B cell (primary cell): Measurements from ENCODE around the gene LGI4. TPM values are rescaled to one million over a fixed set of nuclear protein-coding genes. Genes with fewer than 3 reads are reported as not detected.
A peak's percentile ranks its signal among the peaks of the same experiment; 100 is the strongest.

Experiments
- ATAC-seq: fragments of 200-7000 bp; cut with Tn5 transposase; one replicate; pipeline ENCODE4 v1.10.0; 2021; ENCODE audit warnings: low read depth, mild to moderate bottlenecking, moderate number of reproducible peaks, moderate library complexity
- CTCF ChIA-PET: fragments of 350-600 bp; sonication (Branson Sonifier 250); formaldehyde crosslinking; loops from one replicate; lab custom pipeline; 2021; ENCODE audit warnings: antibody characterized with exemption, inconsistent platforms; lab: Charles Lee
- POLR2A ChIA-PET: fragments of 350-600 bp; sonication (Branson Sonifier 250); formaldehyde crosslinking; loops from one replicate; lab custom pipeline; 2021; ENCODE audit warnings: antibody characterized with exemption; lab: Charles Lee
- DNase-seq: peaks from one replicate; pipeline ENCODE4 v3.0.0; 2013
- H2AFZ ChIP-seq: 2 replicates; pipeline ENCODE4 v1.6.1; 2012; ENCODE audit warnings: mild to moderate bottlenecking, low read depth, low read length; ENCODE audit not compliant: insufficient read depth, poor library complexity, severe bottlenecking
- H3K27ac ChIP-seq, 2 donors: 1 replicate in 1 of 2; 2 replicates in 1 of 2; pipeline ENCODE4 v1.5.1; 2012 to 2013; ENCODE audit warnings: low read length in 2 of 2, mild to moderate bottlenecking in 2 of 2, moderate library complexity in 1 of 2
- H3K27me3 ChIP-seq, 4 experiments: fragments of 200-600 bp in 1 of 4; sonication (generic) in 1 of 4; replicated peaks in 1 of 4; 1 replicate in 2 of 4; 2 replicates in 2 of 4; pipeline versions ENCODE4 v1.6.1 to v1.7.0; 2013 to 2016; ENCODE audit warnings: low read length in 3 of 4, mild to moderate bottlenecking in 2 of 4, mixed read lengths in 1 of 4, moderate library complexity in 1 of 4; ENCODE audit not compliant: insufficient read depth in 4 of 4, control insufficient read depth in 3 of 4; ENCODE audit errors: control extremely low read depth in 1 of 4
- H3K36me3 ChIP-seq, 2 experiments: replicated peaks in 1 of 2; 1 replicate in 1 of 2; 2 replicates in 1 of 2; pipeline versions ENCODE4 v1.6.1 to v1.7.1; 2013; ENCODE audit warnings: low read length in 1 of 2; ENCODE audit not compliant: insufficient read depth in 2 of 2, control insufficient read depth in 1 of 2; ENCODE audit errors: control extremely low read depth in 1 of 2, extremely low read depth in 1 of 2
- H3K4me1 ChIP-seq, 2 donors: fragments of 200-600 bp in 1 of 2; sonication (generic) in 1 of 2; 1 replicate in 1 of 2; 2 replicates in 1 of 2; pipeline versions ENCODE4 v1.5.1 to v1.6.1; 2013 to 2017; ENCODE audit warnings: low read length in 2 of 2; ENCODE audit not compliant: control insufficient read depth in 2 of 2, insufficient read depth in 2 of 2
- H3K4me2 ChIP-seq: replicated peaks from 2 replicates; pipeline ENCODE3; 2012; ENCODE audit warnings: mild to moderate bottlenecking, low read depth, low read length; ENCODE audit not compliant: poor library complexity, severe bottlenecking
- H3K4me3 ChIP-seq, 5 experiments: fragments of 200-600 bp in 1 of 5; sonication (generic) in 1 of 5; 1 replicate in 3 of 5; 2 replicates in 2 of 5; pipeline versions ENCODE4 v1.5.1 to v1.7.0; 2011 to 2016; ENCODE audit warnings: low read length in 4 of 5, mild to moderate bottlenecking in 4 of 5, low read depth in 2 of 5, control low read depth in 1 of 5, moderate library complexity in 1 of 5; ENCODE audit not compliant: insufficient read depth in 1 of 5; ENCODE audit errors: control extremely low read depth in 1 of 5, extremely low read depth in 1 of 5
- H3K79me2 ChIP-seq: fragments of 200-600 bp; sonication (generic); one replicate; pipeline ENCODE4 v1.6.0; 2016; ENCODE audit warnings: low read length; ENCODE audit not compliant: control insufficient read depth, insufficient read depth
- H3K9ac ChIP-seq: fragments of 200-600 bp; sonication (generic); 2 replicates; pipeline ENCODE4 v1.6.1; 2017; ENCODE audit warnings: mild to moderate bottlenecking, low read length, moderate library complexity
- H3K9me3 ChIP-seq, 3 donors: one replicate each; pipeline versions ENCODE4 v1.6.1 to v1.7.1; 2013; ENCODE audit warnings: low read length in 2 of 3; ENCODE audit not compliant: control insufficient read depth in 2 of 3, insufficient read depth in 1 of 3; ENCODE audit errors: control extremely low read depth in 1 of 3
- H4K20me1 ChIP-seq: 2 replicates; pipeline ENCODE4 v1.6.0; 2012; ENCODE audit warnings: mild to moderate bottlenecking, low read length; ENCODE audit not compliant: insufficient read depth, control insufficient read depth, poor library complexity, severe bottlenecking
- H3K27ac Mint-ChIP-seq: one replicate; pipeline ENCODE4 v1.8.0; 2021; ENCODE audit warnings: mixed read lengths
- H3K27me3 Mint-ChIP-seq: one replicate; pipeline ENCODE4 v1.8.0; 2021; ENCODE audit warnings: mixed read lengths
- H3K4me1 Mint-ChIP-seq: one replicate; pipeline ENCODE4 v1.8.0; 2021; ENCODE audit warnings: mixed read lengths
- H3K4me3 Mint-ChIP-seq: one replicate; pipeline ENCODE4 v1.8.0; 2021; ENCODE audit warnings: mixed read lengths
- H3K9me3 Mint-ChIP-seq: one replicate; pipeline ENCODE4 v1.8.0; 2022; ENCODE audit warnings: mixed read lengths; ENCODE audit not compliant: insufficient read depth
- EZH2 ChIP-seq: IDR thresholded peaks from 2 replicates; pipeline ENCODE4 v1.6.1; 2012; ENCODE audit warnings: borderline replicate concordance, low read depth, mild to moderate bottlenecking, moderate library complexity, low read length; ENCODE audit not compliant: insufficient read depth, poor library complexity, severe bottlenecking
- WGBS: methylation state at CpG from one replicate; pipeline ENCODE4 v1.1.5; 2013; ENCODE audit warnings: missing lambda C conversion rate; ENCODE audit not compliant: insufficient coverage; 5-methylcytosine and 5-hydroxymethylcytosine counted together
- intact Hi-C: fragments of 100-400 bp; cut with micrococcal nuclease; formaldehyde crosslinking; loops from one replicate; pipeline ENCODE4 v1.10.0; 2022
- polyA plus RNA-seq: library from polyadenylated mRNA; depleted of rRNA; stranded (reverse); fragments of >200 nt; gene quantifications from 2 replicates; pipeline ENCODE4 v1.2.3, GENCODE V29; 2012
- total RNA-seq, 2 donors: library from RNA; stranded (reverse); fragments of 120-200 nt in 1 of 2; gene quantifications; 1 replicate in 1 of 2; 2 replicates in 1 of 2; pipeline versions ENCODE4 v1.2.3 to v1.2.4, GENCODE V29; 2013 to 2022
- TF ChIP-seq, protein P1 (sequence below): fragments of 200-600 bp; IDR thresholded peaks from one replicate; pipeline ENCODE4 v1.8.0; 2022; ENCODE audit warnings: antibody characterized with exemption, mild to moderate bottlenecking

LGI4 gene
- total and polyA plus RNA-seq, 2 donors (not counting 1 experiment from before 2014, with no cell fraction given) = 0.40 to 0.59 TPM

DNA sequence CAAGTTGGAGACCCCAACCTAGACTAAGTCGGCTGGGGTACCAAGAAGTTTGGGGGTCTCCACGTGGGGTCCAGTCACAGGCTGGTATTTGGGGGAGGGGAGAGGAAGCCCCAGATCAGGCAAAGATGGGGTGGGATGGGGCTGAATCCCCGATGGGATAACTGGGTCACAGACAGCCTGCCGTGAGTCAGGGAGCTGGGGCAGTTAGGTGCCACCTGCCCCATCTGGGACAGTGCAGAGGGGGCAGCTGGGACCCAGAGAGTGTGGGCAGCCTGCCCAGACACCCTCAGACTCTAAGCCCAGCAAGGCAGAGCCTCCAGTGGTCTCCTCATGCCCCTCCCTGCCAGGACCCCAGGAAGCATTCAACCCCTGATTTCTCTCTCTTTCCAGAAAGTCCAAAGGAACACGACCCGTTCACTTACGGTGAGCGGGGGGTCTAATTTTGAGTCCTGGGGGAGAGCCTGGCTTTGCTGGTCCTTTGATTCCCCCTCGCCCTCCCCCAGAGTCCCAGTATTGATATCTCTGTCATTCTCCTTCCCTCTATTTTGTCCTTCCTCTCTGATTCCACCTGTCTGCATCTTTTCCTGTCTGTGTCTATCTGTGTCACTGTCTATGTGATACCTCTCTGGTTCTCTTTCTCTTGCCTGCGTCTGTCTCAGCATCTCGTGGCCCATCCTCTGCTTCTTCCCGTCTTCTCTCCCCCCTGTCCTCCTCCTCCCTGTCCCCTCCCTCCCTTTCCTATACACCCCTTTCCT is 5.5 kb upstream of the LGI4 start:
- intact Hi-C loops = loop anchor here (2.0 to 10.0 kb wide), 4 partner anchors 16 to 354 kb away; partner anchors contain the start of genes CD22, FXYD3 and KRTDAP
- H3K4me3 Mint-ChIP-seq = peak overlapping the region; percentile 72
- no peak for ATAC-seq
- H3K9me3 Mint-ChIP-seq = no peaks in the 10 kb centered on the region
- Histone ChIP-seq H2AFZ (peak overlapping the region; percentile 35), H3K79me2 (no peaks in the 10 kb centered on the region), H3K9me3 (no peaks in the 10 kb centered on the region), H3K27ac (no peak overlapping the region), H3K36me3 (no peaks in the 10 kb centered on the region), H3K4me3 (no peak overlapping the region), H4K20me1 (no peaks in the 10 kb centered on the region), H3K4me1 (peaks cover 25 to 59% of the 10 kb centered on the region in 2 donors), H3K4me2 (peak overlapping the region; percentile 96), H3K27me3 (peaks cover 0 to 13% (median 3%) of the 10 kb centered on the region in 4 experiments), H3K9ac (no peak overlapping the region)
- POLR2A ChIA-PET = interaction anchor here (0.8 to 1.7 kb wide), 7 partner anchors 9 to 208 kb away, joined by 3 to 11 read pairs (median 4); partner anchors contain the start of genes FFAR1, FXYD5 and USF2
- TF ChIP-seq, protein P1, sequence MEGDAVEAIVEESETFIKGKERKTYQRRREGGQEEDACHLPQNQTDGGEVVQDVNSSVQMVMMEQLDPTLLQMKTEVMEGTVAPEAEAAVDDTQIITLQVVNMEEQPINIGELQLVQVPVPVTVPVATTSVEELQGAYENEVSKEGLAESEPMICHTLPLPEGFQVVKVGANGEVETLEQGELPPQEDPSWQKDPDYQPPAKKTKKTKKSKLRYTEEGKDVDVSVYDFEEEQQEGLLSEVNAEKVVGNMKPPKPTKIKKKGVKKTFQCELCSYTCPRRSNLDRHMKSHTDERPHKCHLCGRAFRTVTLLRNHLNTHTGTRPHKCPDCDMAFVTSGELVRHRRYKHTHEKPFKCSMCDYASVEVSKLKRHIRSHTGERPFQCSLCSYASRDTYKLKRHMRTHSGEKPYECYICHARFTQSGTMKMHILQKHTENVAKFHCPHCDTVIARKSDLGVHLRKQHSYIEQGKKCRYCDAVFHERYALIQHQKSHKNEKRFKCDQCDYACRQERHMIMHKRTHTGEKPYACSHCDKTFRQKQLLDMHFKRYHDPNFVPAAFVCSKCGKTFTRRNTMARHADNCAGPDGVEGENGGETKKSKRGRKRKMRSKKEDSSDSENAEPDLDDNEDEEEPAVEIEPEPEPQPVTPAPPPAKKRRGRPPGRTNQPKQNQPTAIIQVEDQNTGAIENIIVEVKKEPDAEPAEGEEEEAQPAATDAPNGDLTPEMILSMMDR = no peak
- peaks cover 52% of the 10 kb centered on the region for H3K4me1 Mint-ChIP-seq
- CTCF ChIA-PET = interaction anchor here (0.9 to 7.0 kb wide), 11 partner anchors 12 to 77 kb away, joined by 4 to 77 read pairs (median 7); partner anchors contain the start of gene FXYD5
- no peak overlapping the region for H3K27ac Mint-ChIP-seq
- WGBS = 60% methylated on average over 12 of the region's 12 CpGs
- H3K27me3 Mint-ChIP-seq = peaks cover 14% of the 10 kb centered on the region
- DNase-seq = peak; percentile 23

DNA sequence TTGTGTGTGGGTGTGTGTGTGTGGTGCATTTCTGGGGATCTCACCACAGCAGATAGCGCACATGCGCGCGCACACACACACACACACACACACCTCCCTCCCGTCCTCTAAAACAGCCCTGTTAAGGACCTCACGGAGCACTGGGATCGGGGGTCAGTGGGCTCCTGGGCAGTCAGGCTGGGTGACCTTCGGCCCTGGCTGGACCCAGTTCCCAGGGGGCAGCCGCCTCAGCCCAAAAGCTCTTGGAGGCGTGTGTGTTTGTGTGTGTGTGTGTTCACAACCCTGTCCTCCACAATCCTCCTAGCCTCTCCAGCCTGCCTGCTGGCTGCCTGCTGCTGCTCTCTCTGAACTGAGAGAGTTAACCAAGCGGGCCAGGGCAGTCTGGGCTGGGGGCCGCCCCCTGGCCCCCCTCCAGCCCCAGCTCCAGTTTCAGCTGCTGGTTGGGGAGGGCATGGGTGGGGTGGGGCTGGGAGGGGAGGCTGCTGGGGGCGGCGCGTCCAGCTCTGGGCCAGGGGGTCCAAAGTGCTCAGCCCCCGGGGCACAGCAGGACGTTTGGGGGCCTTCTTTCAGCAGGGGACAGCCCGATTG is 3.5 kb upstream of the LGI4 start, which contains the start of gene FXYD1:
FXYD1 (plus strand) TSS at position 520 of the 588 bp plus-strand sequence. CDS start 1,256 bp downstream, outside the sequence.
- H3K9ac ChIP-seq = no peak within 1 kb of the TSS
- H3K9me3 ChIP-seq = peaks cover 0 to 2% (median 0%) of the 10 kb centered on the region in 3 donors
- POLR2A ChIA-PET = no interaction called here
- Mint-ChIP-seq H3K4me1 (peaks cover 42% of the 10 kb centered on the region), H3K9me3 (no peaks in the 10 kb centered on the region), H3K27me3 (peaks cover 14% of the 10 kb centered on the region), H3K27ac (peak within 1 kb of the TSS; percentile 12), H3K4me3 (no peak within 1 kb of the TSS)
- no peaks in the 10 kb centered on the region for H3K36me3 ChIP-seq
- H3K27me3 ChIP-seq = peaks cover 0 to 12% (median 3%) of the 10 kb centered on the region in 4 experiments
- no peak for ATAC-seq
- H3K4me3 ChIP-seq = no peak within 1 kb of the TSS
- no peak within 1 kb of the TSS for H2AFZ ChIP-seq
- H3K4me1 ChIP-seq = peaks cover 22 to 54% of the 10 kb centered on the region in 2 donors
- intact Hi-C loops = no loop called here
- CTCF ChIA-PET = interaction anchor here (1.5 to 5.9 kb wide), 3 partner anchors 53 to 94 kb away, joined by 4 to 65 read pairs (median 8); no protein-coding TSS in a partner anchor
- H3K4me2 ChIP-seq = no peak within 1 kb of the TSS
- no peak for DNase-seq
- no peaks in the 10 kb centered on the region for H4K20me1 ChIP-seq
- no peaks in the 10 kb centered on the region for H3K79me2 ChIP-seq
- no peak within 1 kb of the TSS for H3K27ac ChIP-seq
- TF ChIP-seq EZH2 = no peak
- TF ChIP-seq, protein P1 = no peak
- 100% methylated on average over 2 of the region's 18 CpGs for WGBS
